HepG2 (cell line): ENCODE results near the gene HAGH. TPM values are rescaled to one million over a fixed set of nuclear protein-coding genes. Genes with fewer than 3 reads are reported as not detected.

Source experiments
- DDIT3 ChIP-seq: sonication (generic); formaldehyde crosslinking; IDR thresholded peaks from 2 replicates; pipeline ENCODE4 v1.4.0; 2020; ENCODE audit warnings: mild to moderate bottlenecking, missing genetic modification reagents
- ETV5 ChIP-seq: IDR thresholded peaks from 2 replicates; pipeline ENCODE4 v1.6.1; 2018; ENCODE audit warnings: missing biosample characterization, missing genetic modification reagents, inconsistent platforms, borderline replicate concordance
- EZH2 ChIP-seq: conservative IDR thresholded peaks from 2 replicates; pipeline ENCODE4 v1.6.1; 2012; ENCODE audit warnings: mild to moderate bottlenecking, low read depth, low read length, moderate library complexity
- FOXJ3 ChIP-seq: sonication (generic); formaldehyde crosslinking; IDR thresholded peaks from 2 replicates; pipeline ENCODE4 v1.4.0; 2020; ENCODE audit warnings: missing genetic modification reagents, mild to moderate bottlenecking, borderline replicate concordance
- KDM4B ChIP-seq: sonication (generic); formaldehyde crosslinking; IDR thresholded peaks from 2 replicates; pipeline ENCODE4 v1.4.0; 2020; ENCODE audit warnings: missing genetic modification reagents
- KMT2A ChIP-seq: sonication (generic); formaldehyde crosslinking; IDR thresholded peaks from 2 replicates; pipeline ENCODE4 v1.4.0; 2020; ENCODE audit warnings: missing genetic modification reagents
- MED13 ChIP-seq: sonication (generic); formaldehyde crosslinking; IDR thresholded peaks from 2 replicates; pipeline ENCODE4 v1.5.0; 2020; ENCODE audit warnings: missing genetic modification reagents
- NFAT5 ChIP-seq: sonication (generic); formaldehyde crosslinking; IDR thresholded peaks from 2 replicates; pipeline ENCODE4 v1.4.0; 2020; ENCODE audit warnings: missing genetic modification reagents
- NFKB2 ChIP-seq: sonication (generic); formaldehyde crosslinking; IDR thresholded peaks from 2 replicates; pipeline ENCODE4 v1.4.0; 2020; ENCODE audit warnings: missing genetic modification reagents, borderline replicate concordance
- TEF ChIP-seq: sonication (generic); formaldehyde crosslinking; IDR thresholded peaks from 2 replicates; pipeline ENCODE4 v1.5.0; 2020; ENCODE audit warnings: missing genetic modification reagents
- ZBTB20 ChIP-seq: sonication (generic); formaldehyde crosslinking; IDR thresholded peaks from 2 replicates; pipeline ENCODE4 v1.8.1; 2023; ENCODE audit warnings: missing genetic modification reagents, low read depth, mild to moderate bottlenecking, borderline replicate concordance
- ZNF3 ChIP-seq: IDR thresholded peaks from 2 replicates; pipeline ENCODE4 v1.7.0; 2017; ENCODE audit warnings: inconsistent platforms
- ZNF333 ChIP-seq: sonication (generic); formaldehyde crosslinking; IDR thresholded peaks from 2 replicates; pipeline ENCODE4 v1.4.0; 2020; ENCODE audit warnings: mild to moderate bottlenecking, missing genetic modification reagents, borderline replicate concordance
- ZNF383 ChIP-seq: sonication (generic); formaldehyde crosslinking; IDR thresholded peaks from 2 replicates; pipeline ENCODE4 v1.4.0; 2020; ENCODE audit warnings: missing genetic modification reagents, mild to moderate bottlenecking, borderline replicate concordance
- ZNF558 ChIP-seq: sonication (generic); formaldehyde crosslinking; IDR thresholded peaks from 2 replicates; pipeline ENCODE4 v1.9.0; 2022; ENCODE audit warnings: mild to moderate bottlenecking, missing genetic modification reagents, borderline replicate concordance
- ZNF609 ChIP-seq: sonication (generic); formaldehyde crosslinking; IDR thresholded peaks from 2 replicates; pipeline ENCODE4 v1.4.0; 2020; ENCODE audit warnings: mild to moderate bottlenecking, missing genetic modification reagents, borderline replicate concordance
- ZNF639 ChIP-seq: conservative IDR thresholded peaks from 2 replicates; pipeline ENCODE4 v1.6.1; 2018; ENCODE audit warnings: missing genetic modification reagents
- ZNF720 ChIP-seq: sonication (generic); formaldehyde crosslinking; IDR thresholded peaks from 2 replicates; pipeline ENCODE4 v1.4.0; 2020; ENCODE audit warnings: missing genetic modification reagents
- polyA plus RNA-seq, 8 experiments: library from polyadenylated mRNA; depleted of rRNA in 3 of 8; stranded (reverse) in 7 of 8; unstranded in 1 of 8; fragments of >200 nt; fragmentation: Illumina TruSeq in 4 of 8; extraction: Trizol in 4 of 8; gene quantifications; 2 replicates each; pipeline versions ENCODE4 v1.2.1 to v1.2.3, GENCODE V29; 2011 to 2016; ENCODE audit warnings: low read depth in 4 of 8, missing spikeins in 1 of 8, mixed read lengths in 1 of 8; ENCODE audit not compliant: insufficient read depth in 1 of 8
- total RNA-seq, 5 experiments: library from RNA; depleted of rRNA; stranded (reverse); fragments of >200 nt; fragmentation: Illumina TruSeq; extraction: Trizol; gene quantifications; 2 replicates each; pipeline ENCODE4 v1.2.3, GENCODE V29; 2016; ENCODE audit warnings: low read depth in 1 of 5

The HAGH gene
- total and polyA plus RNA-seq, 2 of the 13 experiments (the other 11 are each of a cell fraction or from before 2014, with no cell fraction given), result 70.4 to 95.4 TPM

- TF ChIP-seq ZNF383 (CRISPR knock-in tag) (no peak), KMT2A (CRISPR knock-in tag) (no peak; the same call in 1 of the 2 replicates), MED13 (CRISPR knock-in tag) (0 out of 2 replicates have a peak, but pooled peaks have one; percentile 26), NFKB2 (peak; percentile 27; the same call in 1 of the 2 replicates), NFAT5 (CRISPR knock-in tag) (no peak), ZNF558 (CRISPR knock-in tag) (peak; percentile 32; the same call in 1 of the 2 replicates), DDIT3 (CRISPR knock-in tag) (no peak), EZH2 (no peak), ZNF333 (CRISPR knock-in tag) (no peak), FOXJ3 (CRISPR knock-in tag) (no peak), TEF (CRISPR knock-in tag) (no peak), ETV5 (CRISPR knock-in tag) (no peak), KDM4B (CRISPR knock-in tag) (no peak), ZNF639 (CRISPR knock-in tag) (no peak), ZNF609 (no peak; the same call in 1 of the 2 replicates), ZBTB20 (CRISPR knock-in tag) (0 out of 2 replicates have a peak, but pooled peaks have one; percentile 15), ZNF3 (peak; percentile 87; the same call in 1 of the 2 replicates), ZNF720 (CRISPR knock-in tag) (no peak)
Measured at GRCh38 chr16:1825381-1825863, 1.2 kb downstream of the HAGH start (continued).
